Cardiac muscle cell (in vitro differentiated cells and primary cell): ENCODE measurements around the gene APBB2. TPM values are rescaled to one million over a fixed set of nuclear protein-coding genes. Genes with fewer than 3 reads are reported as not detected.

Experiments used
- DNase-seq, 2 donors: peaks; one replicate each; pipeline versions ENCODE4 v3.0.0 to v3.0.0-alpha.2; 2010 to 2017; ENCODE audit warnings: low read depth in 1 of 2, low spot score in 1 of 2
- H3K27ac ChIP-seq: fragments of 200-600 bp; sonication (generic); 2 replicates; pipeline ENCODE4 v1.5.1; 2016
- H3K27me3 ChIP-seq: fragments of 200-600 bp; sonication (generic); 2 replicates; pipeline ENCODE4 v1.6.0; 2016; ENCODE audit warnings: control low read depth
- H3K36me3 ChIP-seq: fragments of 200-600 bp; sonication (generic); 2 replicates; pipeline ENCODE4 v1.5.1; 2016; ENCODE audit warnings: control low read depth
- H3K4me1 ChIP-seq: fragments of 200-600 bp; sonication (generic); 2 replicates; pipeline ENCODE4 v1.8.1; 2017; ENCODE audit warnings: low read depth, mild to moderate bottlenecking, mixed run types
- H3K4me3 ChIP-seq: fragments of 200-600 bp; sonication (generic); 2 replicates; pipeline ENCODE4 v1.5.1; 2016; ENCODE audit warnings: mild to moderate bottlenecking
- H3K9me3 ChIP-seq: fragments of 200-600 bp; sonication (generic); 2 replicates; pipeline ENCODE4 v1.5.1; 2017; ENCODE audit warnings: low read depth, mild to moderate bottlenecking, control low read depth
- CTCF ChIP-seq: IDR thresholded peaks from 2 replicates; pipeline ENCODE4 v1.5.1; 2012; ENCODE audit warnings: low read depth, mild to moderate bottlenecking, low read length
- polyA plus RNA-seq: library from polyadenylated mRNA; unstranded; fragments of >200 nt; fragmentation: Nextera tagmentation; extraction: Ambion mirVana; gene quantifications from 2 replicates; pipeline ENCODE4 v1.2.1, GENCODE V29; 2016
- total RNA-seq: library from RNA; depleted of rRNA; stranded (reverse); fragments of >200 nt; gene quantifications from 2 replicates; pipeline ENCODE4 v1.2.3, GENCODE V29; 2016

The APBB2 gene
- total and polyA plus RNA-seq, 2 experiments from 2014 or later, result 4.6 to 14.9 TPM

DNA sequence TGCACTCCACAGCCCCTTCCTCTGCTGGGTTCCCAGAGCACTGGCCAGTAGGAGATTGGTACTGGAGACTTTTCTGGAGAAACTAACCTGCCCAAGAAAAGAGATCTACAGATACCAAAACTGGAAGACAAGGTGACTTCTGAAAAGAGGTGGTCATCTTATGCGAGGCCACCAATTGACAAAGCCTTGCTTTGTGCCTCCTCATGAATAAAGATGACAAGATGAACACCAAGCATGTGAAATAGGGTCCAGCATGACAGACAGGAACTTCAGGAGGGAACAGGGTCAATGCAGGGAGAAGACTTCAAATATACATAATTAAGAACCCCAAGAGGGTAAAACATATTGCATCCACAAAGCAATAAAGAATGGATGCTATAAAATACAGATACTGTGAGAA is 137.9 kb downstream of the APBB2 start:
- no peaks in the 10 kb centered on the region for H3K27me3 ChIP-seq
- H3K4me1 ChIP-seq, result no peaks in the 10 kb centered on the region
- no peaks in the 10 kb centered on the region for H3K36me3 ChIP-seq
- no peak overlapping the region for H3K4me3 ChIP-seq
- no peak overlapping the region for H3K27ac ChIP-seq
- H3K9me3 ChIP-seq, result no peaks in the 10 kb centered on the region
- DNase-seq, result no peak
- TF ChIP-seq CTCF, result no peak

DNA sequence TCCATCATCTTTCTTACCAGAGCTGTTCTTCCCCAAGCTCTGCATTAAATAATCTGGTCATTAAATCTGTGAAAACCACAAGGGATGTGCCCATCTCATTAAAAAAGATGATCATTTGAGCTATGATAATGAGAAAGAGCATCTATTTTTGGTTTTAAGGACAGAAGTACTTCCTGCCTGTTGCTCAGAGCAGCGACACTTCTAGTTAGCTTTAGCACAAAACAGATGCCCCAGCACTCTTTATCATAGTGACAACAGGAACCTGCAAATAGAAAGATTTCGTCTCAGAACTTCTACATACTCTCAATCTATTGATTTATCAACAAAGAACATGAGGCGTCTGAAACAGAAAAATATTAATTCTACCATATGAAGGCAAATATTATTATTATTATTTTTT is 140.1 kb downstream of the APBB2 start:
- Histone ChIP-seq H3K9me3 (no peaks in the 10 kb centered on the region), H3K27me3 (no peaks in the 10 kb centered on the region), H3K4me1 (no peaks in the 10 kb centered on the region), H3K4me3 (no peak overlapping the region), H3K27ac (no peak overlapping the region), H3K36me3 (no peaks in the 10 kb centered on the region)
- no peak for DNase-seq
- no peak for TF ChIP-seq CTCF

DNA sequence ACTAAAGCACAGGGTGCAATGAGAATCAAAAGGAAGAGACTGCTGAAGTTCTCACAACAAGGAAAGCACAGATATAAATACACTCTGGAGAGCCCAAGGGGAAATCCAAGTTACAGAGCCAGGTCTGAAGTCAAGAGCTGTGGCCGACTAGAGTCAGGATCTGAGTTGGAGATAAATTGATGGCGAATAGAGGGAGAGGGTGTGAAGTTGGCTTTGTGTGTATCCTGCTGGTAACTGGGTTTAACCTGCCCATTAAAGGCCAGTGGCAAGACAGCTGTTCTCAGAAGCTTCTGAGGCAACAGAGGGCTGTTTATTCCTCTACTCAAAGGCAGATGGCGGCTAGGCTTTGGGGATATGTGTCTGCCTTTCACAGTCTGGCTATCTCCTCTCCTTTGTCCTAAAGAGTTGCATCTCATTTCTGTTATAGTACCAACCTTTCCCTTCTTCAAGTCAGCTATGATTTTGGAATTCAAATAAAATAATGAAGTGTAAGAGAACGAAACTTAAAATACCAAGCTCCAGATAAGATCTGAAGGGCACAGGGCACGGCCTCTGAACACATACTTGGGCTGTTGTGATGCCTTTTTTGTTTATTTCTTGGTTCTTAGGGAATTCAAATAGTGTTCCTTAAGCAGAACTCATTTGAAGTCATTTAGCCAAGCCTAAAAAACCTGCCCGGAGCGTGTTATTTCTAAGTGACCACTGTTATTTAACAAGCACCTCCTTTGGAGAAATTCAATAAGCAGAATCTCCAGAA is 142.1 kb downstream of the APBB2 start:
- Histone ChIP-seq H3K4me3 (no peak overlapping the region), H3K9me3 (no peaks in the 10 kb centered on the region), H3K27ac (no peak overlapping the region), H3K4me1 (no peaks in the 10 kb centered on the region), H3K27me3 (no peaks in the 10 kb centered on the region), H3K36me3 (no peaks in the 10 kb centered on the region)
- DNase-seq, result no peak
- no peak for TF ChIP-seq CTCF

GRCh38 chr4:41070516-41071281 is 143.6 kb downstream of the APBB2 start:
- no peak overlapping the region for H3K4me3 ChIP-seq
- no peak for TF ChIP-seq CTCF
- DNase-seq, result peak in 1 of 2 donors; percentile 44
- no peaks in the 10 kb centered on the region for H3K36me3 ChIP-seq
- no peaks in the 10 kb centered on the region for H3K27me3 ChIP-seq
- H3K9me3 ChIP-seq, result no peaks in the 10 kb centered on the region
- H3K4me1 ChIP-seq, result no peaks in the 10 kb centered on the region
- no peak overlapping the region for H3K27ac ChIP-seq

- TF ChIP-seq CTCF, result no peak
- no peaks in the 10 kb centered on the region for H3K27me3 ChIP-seq
- H3K27ac ChIP-seq, result no peak overlapping the region
- H3K4me1 ChIP-seq, result no peaks in the 10 kb centered on the region
- no peak overlapping the region for H3K4me3 ChIP-seq
- no peaks in the 10 kb centered on the region for H3K36me3 ChIP-seq
- no peak for DNase-seq
- H3K9me3 ChIP-seq, result no peaks in the 10 kb centered on the region
Measured at GRCh38 chr4:41069838-41070237, 144.5 kb downstream of the APBB2 start.
